Stimulated activated CD8-positive, alpha-beta memory T cell treated with anti-CD3 and anti-CD28 coated beads, Interleukin-12 subunit alpha, Interleukin-12 subunit beta, amount 100 ng/mL, for 24 hours (primary cell): ENCODE results near the gene GPS1.

ENCODE experiments used
- DNase-seq: peaks from one replicate; pipeline ENCODE4 v3.0.0-alpha.2; 2020; ENCODE audit errors: extremely low read depth

Gene GPS1

DNA sequence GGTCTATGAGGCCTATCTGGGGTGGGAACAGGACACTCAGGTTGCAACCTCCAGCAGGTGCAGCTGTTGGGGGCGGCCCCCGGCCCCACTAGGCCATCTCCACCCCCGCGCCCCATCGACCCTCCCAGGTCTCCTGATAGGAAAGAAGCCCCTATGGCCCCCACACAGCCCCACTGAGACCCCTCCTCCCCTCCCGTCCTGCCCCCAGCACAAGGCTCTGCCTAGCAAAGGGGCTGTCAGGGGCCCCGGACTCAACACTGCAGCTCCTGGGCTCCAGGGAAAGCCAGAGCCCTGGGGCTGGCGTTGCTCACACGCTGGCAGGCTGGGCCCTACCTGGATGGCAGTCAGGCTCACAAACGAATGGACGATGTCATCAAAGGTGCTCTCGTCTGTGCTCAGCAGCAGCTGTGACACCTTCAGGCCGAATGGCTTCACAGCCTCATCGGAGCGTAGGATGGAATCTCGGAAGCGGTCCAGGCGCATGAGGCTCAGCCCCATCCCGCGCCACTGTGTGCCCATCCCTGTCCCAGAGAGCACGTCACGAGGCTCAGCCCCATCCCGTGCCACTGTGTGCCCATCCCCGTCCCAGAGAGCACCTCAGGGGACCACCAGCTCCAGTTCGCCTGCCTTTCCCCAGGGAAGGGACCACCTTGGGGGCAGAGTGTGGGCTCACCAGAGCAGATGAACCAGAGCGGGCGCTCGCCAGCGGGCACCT, 39.0 kb downstream of the GPS1 start:
- no peak for DNase-seq

- DNase-seq = no peak
Measured at GRCh38 chr17:82091264-82092066, 39.8 kb downstream of the GPS1 start.

GRCh38 chr17:82092094-82092586, 40.4 kb downstream of the GPS1 start:
- no peak for DNase-seq

DNA sequence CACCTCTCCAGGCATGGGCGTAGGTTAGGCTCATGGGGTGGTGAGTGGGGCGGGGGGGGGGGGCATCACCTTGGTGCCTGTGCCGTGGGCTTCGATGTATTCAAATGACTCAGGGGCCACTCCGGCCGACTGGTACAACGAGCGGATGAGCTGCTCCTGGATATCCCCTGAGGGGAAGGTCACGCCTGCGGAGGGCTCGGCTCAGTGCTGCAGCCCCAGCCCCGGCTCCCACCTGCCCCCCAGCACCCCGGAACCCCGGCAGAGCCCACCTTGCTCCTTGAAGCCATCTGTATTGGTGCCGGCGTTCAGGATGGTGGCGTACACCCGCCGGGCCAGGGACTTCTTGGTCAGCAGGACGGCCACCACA, 40.9 kb downstream of the GPS1 start:
- DNase-seq = no peak

GRCh38 chr17:82092995-82093751, 41.5 kb downstream of the GPS1 start:
- DNase-seq = no peak

- DNase-seq = no peak
Measured at GRCh38 chr17:82094931-82095776, 43.5 kb downstream of the GPS1 start.

- DNase-seq = no peak
Measured at GRCh38 chr17:82095777-82096708, 44.3 kb downstream of the GPS1 start.

DNA sequence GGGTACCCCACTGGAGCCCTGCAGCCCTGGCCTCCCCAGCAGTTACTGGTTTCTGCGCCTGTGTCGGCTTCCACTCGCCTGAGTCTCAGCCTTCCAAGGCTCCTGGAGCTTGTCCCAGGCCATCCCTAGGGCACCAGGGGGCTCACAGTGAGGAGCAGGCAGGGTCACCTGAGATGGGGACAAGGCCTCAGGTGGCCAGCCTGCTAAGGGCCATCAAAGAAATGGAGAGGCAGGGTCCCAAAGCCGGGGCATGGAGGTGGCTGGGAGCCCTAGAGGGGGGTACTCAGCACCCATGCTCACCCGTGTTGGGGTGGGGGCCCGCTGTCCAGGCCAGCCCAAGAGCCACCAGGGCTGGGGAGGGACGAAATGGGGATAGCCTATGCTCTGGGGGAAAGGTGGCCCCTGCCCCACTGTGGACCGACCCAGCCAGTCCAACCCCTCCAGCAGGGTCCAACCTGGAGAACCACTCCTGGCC, 45.0 kb downstream of the GPS1 start:
- DNase-seq = no peak

DNA sequence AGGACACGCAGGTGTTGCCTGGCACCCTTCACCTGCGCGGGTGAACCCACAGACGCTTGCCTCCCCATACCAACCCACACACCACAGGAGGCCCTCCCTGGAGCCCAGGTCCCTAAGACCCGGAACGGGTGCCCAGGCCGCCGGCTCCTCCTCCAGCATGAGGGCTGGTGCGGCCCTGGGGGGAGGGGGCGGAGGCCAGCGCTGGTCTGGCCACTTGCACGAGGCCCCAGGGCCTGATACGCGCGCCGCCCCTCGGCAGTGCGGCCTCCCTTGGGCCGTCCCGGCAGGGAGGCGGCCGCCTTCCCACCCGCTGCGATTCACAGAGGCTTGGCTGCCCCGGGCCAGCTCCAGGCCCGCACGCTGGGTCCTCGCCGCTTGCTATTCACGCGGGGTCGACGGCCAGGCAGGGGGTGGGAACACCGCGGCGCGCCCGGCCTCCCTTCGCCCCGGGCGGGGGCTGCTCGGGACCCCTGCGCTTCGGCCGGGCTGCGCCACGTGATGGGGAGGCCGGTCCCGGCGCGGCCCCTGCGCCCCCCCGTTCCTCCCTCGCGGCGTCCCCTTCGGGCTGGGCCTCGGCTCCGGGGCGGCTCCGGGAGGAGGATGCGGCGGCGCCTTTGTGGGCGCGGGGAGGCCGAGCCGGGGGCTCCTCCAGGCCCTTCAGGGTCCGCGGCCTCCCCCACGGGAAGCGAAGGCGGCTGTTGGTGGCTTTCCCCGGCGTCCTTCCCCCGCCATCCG, 45.7 kb downstream of the GPS1 start:
- no peak for DNase-seq

- no peak for DNase-seq
Measured at GRCh38 chr17:82097919-82098168, 46.1 kb downstream of the GPS1 start.

DNA sequence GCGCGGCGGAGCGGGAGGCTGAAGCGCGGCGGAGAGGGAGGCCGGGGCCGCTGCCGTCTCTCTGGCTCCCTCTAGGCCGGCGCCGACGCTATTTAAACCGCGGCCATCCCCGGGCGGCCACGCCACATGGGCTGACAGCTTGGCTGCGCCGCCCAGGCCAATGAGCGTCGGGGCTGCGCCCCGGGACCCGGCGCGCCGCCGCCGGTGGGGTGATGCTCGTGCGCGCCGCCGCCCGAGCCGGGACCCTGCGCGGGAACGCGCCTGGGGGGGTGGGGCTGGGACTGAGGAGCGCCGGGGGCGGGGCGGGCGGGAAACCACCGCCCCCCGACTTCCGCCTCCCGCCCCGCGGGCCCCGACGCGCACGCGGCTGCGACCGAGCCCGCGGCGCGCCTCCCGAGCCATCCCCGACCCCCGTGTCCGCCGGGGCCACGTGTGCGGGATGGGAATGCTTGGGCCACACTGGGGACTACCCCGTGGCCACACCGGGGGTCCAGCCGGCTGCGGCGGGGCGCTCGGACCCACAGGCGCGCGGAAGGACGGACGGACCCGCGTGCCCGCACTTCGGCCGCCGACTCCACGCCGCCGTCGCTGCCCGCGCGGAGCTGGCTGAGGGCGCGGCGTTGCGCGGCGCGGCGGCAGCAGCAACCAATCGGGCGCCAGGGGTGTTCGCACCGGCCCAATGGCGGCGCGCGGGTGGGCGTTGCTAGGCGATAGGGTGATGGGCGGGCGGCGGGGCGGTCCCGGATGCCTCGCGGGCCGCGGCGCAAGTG, 46.7 kb downstream of the GPS1 start, which contains the start of gene FASN:
Gene FASN (minus strand): TSS at position 68 of the 770 bp plus-strand sequence. CDS start 1,791 bp downstream, outside the sequence.
- DNase-seq = peak; percentile 86

GRCh38 chr17:82098939-82099763, 47.5 kb downstream of the GPS1 start:
- DNase-seq = no peak

DNA sequence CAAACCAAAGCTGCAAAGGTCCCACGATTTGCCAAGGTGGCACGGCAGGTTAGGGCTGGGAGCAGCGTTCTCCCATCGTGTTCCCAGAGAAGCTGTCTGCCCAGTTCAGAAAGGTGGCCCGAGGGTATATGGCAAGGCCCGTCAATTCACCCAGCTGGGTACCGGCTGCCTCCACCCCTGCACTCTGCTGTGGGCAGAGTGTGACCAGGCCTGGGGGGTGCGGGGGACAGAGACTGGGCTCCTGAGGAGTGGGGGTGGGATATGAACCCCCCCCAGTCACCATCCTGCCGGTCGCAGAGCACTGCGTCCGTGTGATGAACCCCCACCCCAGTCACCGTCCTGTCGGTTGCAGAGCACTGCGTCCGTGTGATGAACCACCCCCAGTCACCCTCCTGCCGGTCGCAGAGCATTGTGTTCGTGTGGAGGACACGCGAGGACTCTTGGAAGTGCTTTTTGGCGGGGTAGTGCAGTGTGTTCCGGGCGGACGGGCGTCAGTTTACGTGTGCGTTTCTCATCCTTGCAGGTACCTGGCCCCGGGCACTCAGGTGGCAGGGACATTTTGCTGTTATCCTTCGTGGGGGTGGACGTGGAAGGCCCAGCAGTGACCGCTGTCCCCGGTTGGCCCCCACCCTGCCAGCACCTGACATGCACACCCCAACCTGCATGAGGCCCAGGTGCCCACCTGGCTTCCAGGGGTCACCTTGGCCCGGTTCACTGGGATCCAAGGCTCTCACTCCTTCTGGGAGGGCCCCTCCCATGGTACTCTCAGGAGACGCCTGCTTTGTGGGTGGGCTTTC, 49.0 kb downstream of the GPS1 start:
- DNase-seq = no peak

GRCh38 chr17:82101301-82101715, 49.6 kb downstream of the GPS1 start:
- no peak for DNase-seq

DNA sequence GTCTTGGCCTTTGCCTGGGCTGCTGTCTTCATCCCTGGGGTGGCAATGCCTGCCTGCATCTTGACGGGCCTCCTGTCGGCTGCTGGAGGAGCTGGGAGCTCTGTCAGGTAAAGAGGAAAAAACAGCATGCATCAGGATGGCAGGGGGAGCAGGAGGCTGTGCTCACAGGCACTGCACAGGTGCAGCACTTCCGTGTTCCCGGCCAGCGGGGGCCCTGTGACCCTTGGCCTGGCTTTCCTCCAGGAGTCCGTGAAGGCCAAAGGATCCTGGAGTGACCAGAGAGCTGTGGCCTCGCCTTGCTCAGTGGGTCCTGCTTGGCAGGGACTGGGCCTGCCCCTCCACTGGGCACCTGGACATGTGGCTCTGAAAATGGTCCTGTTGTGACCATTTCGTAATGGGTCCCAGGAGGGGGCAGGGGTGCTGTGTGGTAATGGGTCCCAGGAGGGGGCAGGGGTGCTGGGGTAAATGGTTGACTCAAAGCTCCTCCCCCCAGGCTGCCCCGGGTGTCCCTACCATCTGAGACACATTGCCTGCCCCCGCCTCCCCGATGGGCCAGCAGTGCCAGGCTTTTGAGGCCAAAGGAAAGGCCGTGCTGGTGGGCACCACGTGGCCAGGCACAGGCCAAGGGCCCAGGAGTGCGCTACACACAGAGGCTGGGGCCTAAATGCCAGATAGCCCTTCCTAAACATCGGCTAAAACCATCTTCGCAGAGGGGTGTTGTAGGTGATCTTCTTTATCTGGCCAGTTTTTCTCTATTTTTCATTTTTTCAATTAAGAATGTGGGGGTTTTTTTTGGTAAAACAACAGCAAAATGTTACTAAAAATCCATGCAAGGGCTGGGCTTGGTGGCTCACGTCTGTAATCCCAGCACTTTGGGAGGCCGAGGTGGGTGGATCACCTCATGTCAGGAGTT, 50.3 kb downstream of the GPS1 start:
- no peak for DNase-seq
